B cell (primary cell): ENCODE results near the gene IL22RA1. TPM values are rescaled to one million over a fixed set of nuclear protein-coding genes. Genes with fewer than 3 reads are reported as not detected.

Experiments
- ATAC-seq: fragments of 200-7000 bp; cut with Tn5 transposase; one replicate; pipeline ENCODE4 v1.10.0; 2021; ENCODE audit warnings: low read depth, mild to moderate bottlenecking, moderate number of reproducible peaks, moderate library complexity
- CTCF ChIA-PET: fragments of 350-600 bp; sonication (Branson Sonifier 250); formaldehyde crosslinking; loops from one replicate; lab custom pipeline; 2021; ENCODE audit warnings: antibody characterized with exemption, inconsistent platforms; lab: Charles Lee
- POLR2A ChIA-PET: fragments of 350-600 bp; sonication (Branson Sonifier 250); formaldehyde crosslinking; loops from one replicate; lab custom pipeline; 2021; ENCODE audit warnings: antibody characterized with exemption; lab: Charles Lee
- DNase-seq: peaks from one replicate; pipeline ENCODE4 v3.0.0; 2013
- H2AFZ ChIP-seq: 2 replicates; pipeline ENCODE4 v1.6.1; 2012; ENCODE audit warnings: mild to moderate bottlenecking, low read depth, low read length; ENCODE audit not compliant: insufficient read depth, poor library complexity, severe bottlenecking
- H3K27ac ChIP-seq, 2 donors: 1 replicate in 1 of 2; 2 replicates in 1 of 2; pipeline ENCODE4 v1.5.1; 2012 to 2013; ENCODE audit warnings: low read length in 2 of 2, mild to moderate bottlenecking in 2 of 2, moderate library complexity in 1 of 2
- H3K27me3 ChIP-seq, 4 experiments: fragments of 200-600 bp in 1 of 4; sonication (generic) in 1 of 4; replicated peaks in 1 of 4; 1 replicate in 2 of 4; 2 replicates in 2 of 4; pipeline versions ENCODE4 v1.6.1 to v1.7.0; 2013 to 2016; ENCODE audit warnings: low read length in 3 of 4, mild to moderate bottlenecking in 2 of 4, mixed read lengths in 1 of 4, moderate library complexity in 1 of 4; ENCODE audit not compliant: insufficient read depth in 4 of 4, control insufficient read depth in 3 of 4; ENCODE audit errors: control extremely low read depth in 1 of 4
- H3K36me3 ChIP-seq, 2 experiments: replicated peaks in 1 of 2; 1 replicate in 1 of 2; 2 replicates in 1 of 2; pipeline versions ENCODE4 v1.6.1 to v1.7.1; 2013; ENCODE audit warnings: low read length in 1 of 2; ENCODE audit not compliant: insufficient read depth in 2 of 2, control insufficient read depth in 1 of 2; ENCODE audit errors: control extremely low read depth in 1 of 2, extremely low read depth in 1 of 2
- H3K4me1 ChIP-seq, 2 donors: fragments of 200-600 bp in 1 of 2; sonication (generic) in 1 of 2; 1 replicate in 1 of 2; 2 replicates in 1 of 2; pipeline versions ENCODE4 v1.5.1 to v1.6.1; 2013 to 2017; ENCODE audit warnings: low read length in 2 of 2; ENCODE audit not compliant: control insufficient read depth in 2 of 2, insufficient read depth in 2 of 2
- H3K4me2 ChIP-seq: replicated peaks from 2 replicates; pipeline ENCODE3; 2012; ENCODE audit warnings: mild to moderate bottlenecking, low read depth, low read length; ENCODE audit not compliant: poor library complexity, severe bottlenecking
- H3K4me3 ChIP-seq, 5 experiments: fragments of 200-600 bp in 1 of 5; sonication (generic) in 1 of 5; 1 replicate in 3 of 5; 2 replicates in 2 of 5; pipeline versions ENCODE4 v1.5.1 to v1.7.0; 2011 to 2016; ENCODE audit warnings: low read length in 4 of 5, mild to moderate bottlenecking in 4 of 5, low read depth in 2 of 5, control low read depth in 1 of 5, moderate library complexity in 1 of 5; ENCODE audit not compliant: insufficient read depth in 1 of 5; ENCODE audit errors: control extremely low read depth in 1 of 5, extremely low read depth in 1 of 5
- H3K79me2 ChIP-seq: fragments of 200-600 bp; sonication (generic); one replicate; pipeline ENCODE4 v1.6.0; 2016; ENCODE audit warnings: low read length; ENCODE audit not compliant: control insufficient read depth, insufficient read depth
- H3K9ac ChIP-seq: fragments of 200-600 bp; sonication (generic); 2 replicates; pipeline ENCODE4 v1.6.1; 2017; ENCODE audit warnings: mild to moderate bottlenecking, low read length, moderate library complexity
- H3K9me3 ChIP-seq, 3 donors: one replicate each; pipeline versions ENCODE4 v1.6.1 to v1.7.1; 2013; ENCODE audit warnings: low read length in 2 of 3; ENCODE audit not compliant: control insufficient read depth in 2 of 3, insufficient read depth in 1 of 3; ENCODE audit errors: control extremely low read depth in 1 of 3
- H4K20me1 ChIP-seq: 2 replicates; pipeline ENCODE4 v1.6.0; 2012; ENCODE audit warnings: mild to moderate bottlenecking, low read length; ENCODE audit not compliant: insufficient read depth, control insufficient read depth, poor library complexity, severe bottlenecking
- H3K27ac Mint-ChIP-seq: one replicate; pipeline ENCODE4 v1.8.0; 2021; ENCODE audit warnings: mixed read lengths
- H3K27me3 Mint-ChIP-seq: one replicate; pipeline ENCODE4 v1.8.0; 2021; ENCODE audit warnings: mixed read lengths
- H3K4me1 Mint-ChIP-seq: one replicate; pipeline ENCODE4 v1.8.0; 2021; ENCODE audit warnings: mixed read lengths
- H3K4me3 Mint-ChIP-seq: one replicate; pipeline ENCODE4 v1.8.0; 2021; ENCODE audit warnings: mixed read lengths
- H3K9me3 Mint-ChIP-seq: one replicate; pipeline ENCODE4 v1.8.0; 2022; ENCODE audit warnings: mixed read lengths; ENCODE audit not compliant: insufficient read depth
- CTCF ChIP-seq: fragments of 200-600 bp; IDR thresholded peaks from one replicate; pipeline ENCODE4 v1.8.0; 2022; ENCODE audit warnings: antibody characterized with exemption, mild to moderate bottlenecking
- EZH2 ChIP-seq: IDR thresholded peaks from 2 replicates; pipeline ENCODE4 v1.6.1; 2012; ENCODE audit warnings: borderline replicate concordance, low read depth, mild to moderate bottlenecking, moderate library complexity, low read length; ENCODE audit not compliant: insufficient read depth, poor library complexity, severe bottlenecking
- WGBS: methylation state at CpG from one replicate; pipeline ENCODE4 v1.1.5; 2013; ENCODE audit warnings: missing lambda C conversion rate; ENCODE audit not compliant: insufficient coverage; 5-methylcytosine and 5-hydroxymethylcytosine counted together
- intact Hi-C: fragments of 100-400 bp; cut with micrococcal nuclease; formaldehyde crosslinking; loops from one replicate; pipeline ENCODE4 v1.10.0; 2022
- polyA plus RNA-seq: library from polyadenylated mRNA; depleted of rRNA; stranded (reverse); fragments of >200 nt; gene quantifications from 2 replicates; pipeline ENCODE4 v1.2.3, GENCODE V29; 2012
- total RNA-seq, 2 donors: library from RNA; stranded (reverse); fragments of 120-200 nt in 1 of 2; gene quantifications; 1 replicate in 1 of 2; 2 replicates in 1 of 2; pipeline versions ENCODE4 v1.2.3 to v1.2.4, GENCODE V29; 2013 to 2022

Gene IL22RA1
- total and polyA plus RNA-seq, 2 donors (not counting 1 experiment from before 2014, with no cell fraction given), result 0.10 TPM

GRCh38 chr1:24074196-24074595 lies 68.7 kb downstream of the IL22RA1 start:
- no peak overlapping the region for H2AFZ ChIP-seq
- no peak for TF ChIP-seq CTCF
- no peak for TF ChIP-seq EZH2
- Mint-ChIP-seq H3K9me3 (no peaks in the 10 kb centered on the region), H3K27me3 (peaks cover 6% of the 10 kb centered on the region), H3K4me3 (no peak overlapping the region), H3K4me1 (peaks cover 4% of the 10 kb centered on the region), H3K27ac (no peak overlapping the region)
- no peak for ATAC-seq
- WGBS, result 91% methylated on average over 5 of the region's 5 CpGs
- CTCF ChIA-PET, result interaction anchor here (0.6 to 1.2 kb wide), 2 partner anchors 11 to 534 kb away, joined by 4 read pairs; no protein-coding TSS in a partner anchor
- H3K79me2 ChIP-seq, result no peaks in the 10 kb centered on the region
- no peaks in the 10 kb centered on the region for H3K27me3 ChIP-seq
- no peaks in the 10 kb centered on the region for H3K9me3 ChIP-seq
- H3K9ac ChIP-seq, result no peak overlapping the region
- no peak overlapping the region for H3K27ac ChIP-seq
- H3K4me3 ChIP-seq, result no peak overlapping the region
- H3K4me2 ChIP-seq, result no peak overlapping the region
- no peaks in the 10 kb centered on the region for H4K20me1 ChIP-seq
- intact Hi-C loops, result no loop called here
- DNase-seq, result no peak
- peaks cover 0 to 3% of the 10 kb centered on the region in 2 donors for H3K4me1 ChIP-seq
- no peaks in the 10 kb centered on the region for H3K36me3 ChIP-seq
- POLR2A ChIA-PET, result no interaction called here

GRCh38 chr1:24071941-24072340 lies 71.0 kb downstream of the IL22RA1 start:
- CTCF ChIA-PET, result interaction anchor here (0.6 to 5.0 kb wide), 17 partner anchors 8 to 615 kb away, joined by 3 to 60 read pairs (median 4); partner anchors contain the start of gene NIPAL3
- Histone ChIP-seq H3K27me3 (peaks cover 0 to 4% (median 1%) of the 10 kb centered on the region in 4 experiments), H3K79me2 (no peaks in the 10 kb centered on the region), H3K4me2 (no peak overlapping the region), H3K9ac (no peak overlapping the region), H3K4me3 (no peak overlapping the region), H4K20me1 (no peaks in the 10 kb centered on the region), H3K4me1 (peaks cover 0 to 3% of the 10 kb centered on the region in 2 donors), H3K36me3 (no peaks in the 10 kb centered on the region), H3K9me3 (no peaks in the 10 kb centered on the region), H2AFZ (no peak overlapping the region), H3K27ac (no peak overlapping the region)
- 84% methylated on average over 7 of the region's 7 CpGs for WGBS
- intact Hi-C loops, result loop anchor here (1.0 to 2.0 kb wide), 3 partner anchors 79 to 515 kb away; no protein-coding TSS in a partner anchor
- peaks cover 8% of the 10 kb centered on the region for H3K27me3 Mint-ChIP-seq
- no peak overlapping the region for H3K4me3 Mint-ChIP-seq
- H3K27ac Mint-ChIP-seq, result no peak overlapping the region
- POLR2A ChIA-PET, result no interaction called here
- DNase-seq (no peak), ATAC-seq (no peak)
- H3K4me1 Mint-ChIP-seq, result peaks cover 4% of the 10 kb centered on the region
- no peaks in the 10 kb centered on the region for H3K9me3 Mint-ChIP-seq
- TF ChIP-seq EZH2, result no peak
- TF ChIP-seq CTCF, result no peak
